Osteocyte (in vitro differentiated cells): ENCODE measurements around the gene SWT1. TPM values are rescaled to one million over a fixed set of nuclear protein-coding genes. Genes with fewer than 3 reads are reported as not detected.

ENCODE experiments used
- DNase-seq: peaks from one replicate; pipeline ENCODE4 v3.0.0; 2021; ENCODE audit warnings: mixed read lengths; ENCODE audit not compliant: unreplicated experiment; ENCODE audit errors: extremely low spot score
- H3K27ac Mint-ChIP-seq: one replicate; pipeline ENCODE4 v1.8.0; 2021; ENCODE audit warnings: mild to moderate bottlenecking, mixed read lengths; ENCODE audit not compliant: unreplicated experiment
- H3K27me3 Mint-ChIP-seq: one replicate; pipeline ENCODE4 v1.8.0; 2021; ENCODE audit warnings: mixed read lengths; ENCODE audit not compliant: unreplicated experiment
- H3K36me3 Mint-ChIP-seq: one replicate; pipeline ENCODE4 v1.8.0; 2021; ENCODE audit warnings: mixed read lengths; ENCODE audit not compliant: unreplicated experiment
- H3K4me1 Mint-ChIP-seq: one replicate; pipeline ENCODE4 v1.8.0; 2021; ENCODE audit warnings: mixed read lengths; ENCODE audit not compliant: unreplicated experiment
- H3K4me3 Mint-ChIP-seq: one replicate; pipeline ENCODE4 v1.8.0; 2021; ENCODE audit warnings: mild to moderate bottlenecking, moderate library complexity, mixed read lengths; ENCODE audit not compliant: unreplicated experiment
- H3K9me3 Mint-ChIP-seq: one replicate; pipeline ENCODE4 v1.8.0; 2021; ENCODE audit warnings: mixed read lengths; ENCODE audit not compliant: unreplicated experiment
- total RNA-seq: library from RNA; stranded (reverse); gene quantifications from 2 replicates; pipeline ENCODE4 v1.2.1, GENCODE V29; 2021
- TF ChIP-seq, protein P1 (sequence below): fragments of 200-600 bp; sonication (generic); IDR thresholded peaks from 2 replicates; pipeline ENCODE4 v1.5.0; 2021; ENCODE audit warnings: antibody characterized with exemption, mild to moderate bottlenecking, moderate library complexity

The SWT1 gene
- total RNA-seq, 1 donor from 2014 or later, result 7.6 TPM

DNA sequence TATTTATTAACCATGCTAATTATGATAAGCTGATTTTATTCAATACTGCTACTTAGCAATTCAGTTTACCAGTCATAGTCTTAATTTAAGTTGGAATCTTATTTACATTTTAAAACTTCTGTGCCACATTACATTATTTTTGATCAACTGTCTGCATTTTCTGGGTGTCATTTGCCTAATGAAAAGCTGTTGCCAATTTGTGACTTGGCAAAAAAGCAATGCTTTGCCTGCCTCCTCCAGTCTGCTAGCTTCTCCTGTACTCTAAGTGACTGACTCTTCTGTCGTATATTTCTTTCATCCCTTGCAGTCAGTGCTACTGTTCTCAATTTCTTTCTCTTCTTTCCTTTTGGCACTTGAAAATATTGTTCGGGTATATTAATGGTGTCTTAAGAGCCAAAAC is 165.7 kb downstream of the SWT1 start:
- Mint-ChIP-seq H3K4me3 (no peak overlapping the region), H3K36me3 (peaks cover 1% of the 10 kb centered on the region), H3K9me3 (no peaks in the 10 kb centered on the region), H3K4me1 (peaks cover 16% of the 10 kb centered on the region), H3K27me3 (no peaks in the 10 kb centered on the region), H3K27ac (no peak overlapping the region)
- TF ChIP-seq, protein P1, sequence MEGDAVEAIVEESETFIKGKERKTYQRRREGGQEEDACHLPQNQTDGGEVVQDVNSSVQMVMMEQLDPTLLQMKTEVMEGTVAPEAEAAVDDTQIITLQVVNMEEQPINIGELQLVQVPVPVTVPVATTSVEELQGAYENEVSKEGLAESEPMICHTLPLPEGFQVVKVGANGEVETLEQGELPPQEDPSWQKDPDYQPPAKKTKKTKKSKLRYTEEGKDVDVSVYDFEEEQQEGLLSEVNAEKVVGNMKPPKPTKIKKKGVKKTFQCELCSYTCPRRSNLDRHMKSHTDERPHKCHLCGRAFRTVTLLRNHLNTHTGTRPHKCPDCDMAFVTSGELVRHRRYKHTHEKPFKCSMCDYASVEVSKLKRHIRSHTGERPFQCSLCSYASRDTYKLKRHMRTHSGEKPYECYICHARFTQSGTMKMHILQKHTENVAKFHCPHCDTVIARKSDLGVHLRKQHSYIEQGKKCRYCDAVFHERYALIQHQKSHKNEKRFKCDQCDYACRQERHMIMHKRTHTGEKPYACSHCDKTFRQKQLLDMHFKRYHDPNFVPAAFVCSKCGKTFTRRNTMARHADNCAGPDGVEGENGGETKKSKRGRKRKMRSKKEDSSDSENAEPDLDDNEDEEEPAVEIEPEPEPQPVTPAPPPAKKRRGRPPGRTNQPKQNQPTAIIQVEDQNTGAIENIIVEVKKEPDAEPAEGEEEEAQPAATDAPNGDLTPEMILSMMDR, result no peak
- no peak for DNase-seq

DNA sequence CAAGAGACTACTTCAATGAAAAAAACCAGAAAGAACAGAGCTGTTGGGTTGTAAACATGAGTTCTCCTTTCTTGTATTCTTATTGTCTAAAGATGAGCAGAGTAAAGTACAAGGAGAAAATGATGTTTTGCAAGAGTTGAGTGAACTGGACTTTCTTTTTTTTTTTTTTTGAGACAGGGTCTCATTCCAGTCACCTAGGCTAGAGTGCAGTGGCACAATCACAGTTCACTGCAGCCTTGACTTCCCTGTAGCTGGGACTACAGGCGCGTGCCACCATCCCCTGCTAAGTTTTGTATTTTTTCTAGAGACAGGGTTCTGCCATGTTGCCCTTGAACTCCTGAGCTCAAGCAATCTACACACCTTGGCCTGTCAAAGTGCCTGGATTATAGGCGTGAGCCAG is 167.2 kb downstream of the SWT1 start:
- TF ChIP-seq, protein P1, result no peak
- Mint-ChIP-seq H3K27ac (no peak overlapping the region), H3K36me3 (peaks cover 1% of the 10 kb centered on the region), H3K4me1 (peaks cover 2% of the 10 kb centered on the region), H3K4me3 (no peak overlapping the region), H3K9me3 (no peaks in the 10 kb centered on the region), H3K27me3 (no peaks in the 10 kb centered on the region)
- no peak for DNase-seq

DNA sequence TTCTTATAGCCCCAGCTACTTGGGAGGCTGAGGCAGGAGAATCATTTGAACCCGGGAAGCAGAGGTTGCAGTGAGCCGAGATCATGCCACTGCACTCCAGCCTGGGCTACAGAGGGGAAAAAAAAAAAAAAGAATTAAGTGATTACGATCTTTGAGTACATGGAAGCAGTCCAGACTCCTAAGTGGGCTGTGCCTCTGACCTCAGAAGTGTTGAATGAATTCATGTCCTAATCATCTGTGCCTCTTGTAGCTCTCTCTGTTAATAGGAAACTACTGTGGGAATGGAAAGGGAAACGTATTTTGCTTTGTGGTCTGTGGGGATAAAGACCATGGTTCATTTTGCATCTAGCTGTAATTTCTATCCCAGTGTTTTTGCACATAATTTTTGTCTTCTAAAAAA is 168.4 kb downstream of the SWT1 start:
- Mint-ChIP-seq H3K27me3 (no peaks in the 10 kb centered on the region), H3K4me1 (no peaks in the 10 kb centered on the region), H3K27ac (no peak overlapping the region), H3K9me3 (no peaks in the 10 kb centered on the region), H3K36me3 (peaks cover 1% of the 10 kb centered on the region), H3K4me3 (no peak overlapping the region)
- no peak for DNase-seq
- TF ChIP-seq, protein P1, result no peak

DNA sequence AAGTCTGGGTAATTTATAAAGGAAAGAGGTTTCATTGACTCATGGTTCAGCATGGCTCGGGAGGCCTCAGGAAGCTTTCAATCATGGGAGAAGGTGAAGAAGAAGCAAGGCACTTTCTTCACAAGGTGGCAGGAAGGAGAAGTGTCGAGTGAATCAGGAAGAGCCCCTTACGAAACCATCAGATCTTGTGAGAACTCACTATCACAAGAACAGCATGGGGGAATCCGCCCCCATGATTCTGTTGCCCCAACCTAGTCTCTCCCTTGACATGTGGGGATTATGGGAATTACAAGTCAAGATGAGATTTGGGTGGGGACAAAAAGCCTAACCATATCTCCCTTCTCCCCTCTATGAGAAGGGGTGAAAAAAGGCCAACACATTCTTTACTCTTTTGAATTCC is 171.3 kb downstream of the SWT1 start:
- Mint-ChIP-seq H3K36me3 (no peaks in the 10 kb centered on the region), H3K27ac (no peak overlapping the region)

DNA sequence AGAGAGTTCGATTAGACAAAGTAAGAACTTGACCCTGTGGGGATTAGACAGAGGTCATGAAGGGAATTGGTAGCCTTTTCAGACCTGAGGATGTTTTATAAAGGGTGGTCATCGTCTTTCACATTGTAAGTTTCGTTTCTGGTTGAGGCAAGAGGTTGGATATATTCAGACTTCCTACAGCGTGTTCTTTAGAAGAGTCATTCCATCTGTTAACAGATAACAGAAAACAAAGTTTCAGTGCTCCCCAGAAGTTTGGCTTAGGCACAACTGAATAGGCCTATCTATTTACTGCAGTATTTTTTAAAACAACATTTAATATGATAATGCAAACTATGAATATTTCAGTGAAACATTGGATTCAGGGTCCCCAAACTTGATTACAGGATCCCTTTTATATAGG is 177.2 kb downstream of the SWT1 start:
- H3K4me3 Mint-ChIP-seq, result no peak overlapping the region
- TF ChIP-seq, protein P1, result no peak
- no peaks in the 10 kb centered on the region for H3K9me3 Mint-ChIP-seq
- H3K4me1 Mint-ChIP-seq, result peaks cover 7% of the 10 kb centered on the region
- no peaks in the 10 kb centered on the region for H3K27me3 Mint-ChIP-seq
- no peak overlapping the region for H3K27ac Mint-ChIP-seq
- no peak for DNase-seq
- H3K36me3 Mint-ChIP-seq, result no peaks in the 10 kb centered on the region

More for the DNA sequence above, 171.3 kb downstream of the SWT1 start:
- no peaks in the 10 kb centered on the region for H3K27me3 Mint-ChIP-seq
- no peak overlapping the region for H3K4me3 Mint-ChIP-seq
- TF ChIP-seq, protein P1, result no peak
- H3K9me3 Mint-ChIP-seq, result no peaks in the 10 kb centered on the region
- no peak for DNase-seq
- H3K4me1 Mint-ChIP-seq, result no peaks in the 10 kb centered on the region
